SK-N-MC (cell line): ENCODE results near the gene FCMR.

Source experiments
- EZH2 ChIP-seq: fragments of 200-600 bp; sonication (generic); IDR thresholded peaks from one replicate; pipeline ENCODE4 v1.6.1; 2017; ENCODE audit warnings: antibody characterized with exemption
- FOXP2 ChIP-seq: optimal IDR thresholded peaks from 2 replicates; pipeline ENCODE3; 2011; ENCODE audit warnings: mild to moderate bottlenecking, moderate library complexity; ENCODE audit not compliant: insufficient read depth; ENCODE audit errors: extremely low read length, control extremely low read depth
- POLR2AphosphoS5 ChIP-seq: IDR thresholded peaks from 2 replicates; pipeline ENCODE4 v1.6.1; 2012; ENCODE audit warnings: mild to moderate bottlenecking, low read depth, low read length, borderline replicate concordance

DNA sequence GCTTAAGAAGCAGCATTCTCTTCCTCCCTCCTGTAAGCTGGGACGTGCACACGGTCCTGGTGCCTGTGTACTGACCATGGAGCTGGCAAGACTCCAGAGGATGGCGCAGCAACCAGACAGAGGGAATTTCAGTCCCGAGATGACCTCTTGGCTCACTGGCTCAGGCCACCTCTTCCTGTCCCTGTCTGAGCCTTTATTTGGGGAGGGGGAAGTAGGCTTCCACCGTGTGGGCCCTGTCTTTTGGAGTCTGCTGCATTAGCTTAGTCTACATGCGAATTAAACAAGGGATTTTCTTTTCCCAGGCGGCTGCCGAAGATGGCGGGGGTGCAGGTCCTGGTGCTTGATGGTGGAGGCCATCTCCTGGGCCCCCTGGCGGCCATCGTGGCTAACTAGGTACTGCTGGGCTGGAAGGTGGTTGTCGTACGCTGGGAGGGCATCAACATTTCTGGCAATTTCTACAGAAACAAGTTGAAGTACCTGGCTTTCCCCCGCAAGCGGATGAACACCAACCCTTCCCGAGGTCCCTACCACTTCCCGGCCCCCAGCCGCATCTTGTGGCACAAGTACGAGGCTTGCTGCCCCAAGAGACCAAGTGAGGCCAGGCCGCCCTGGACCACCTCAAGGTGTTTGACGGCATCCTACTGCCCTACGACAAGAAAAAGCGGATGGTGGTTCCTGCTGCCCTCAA, 14.3 kb downstream of the FCMR start:
- no peak for TF ChIP-seq POLR2AphosphoS5
- no peak for TF ChIP-seq EZH2
- no peak for TF ChIP-seq FOXP2
